ENCODE results near the gene IL3RA.
A peak's percentile ranks its signal among the peaks of the same experiment; 100 is the strongest.
"Not testable (repeated sequence)": the region's sequence is repeated elsewhere in the genome, so short reads cannot be mapped to it uniquely, and the experiment has no call there.

IL3RA gene

GRCh38 chrX:1327651-1328304 lies 8.8 kb upstream of the IL3RA start:
- Histone ChIP-seq H3K4me1 (ENCODE audit: insufficient read depth, poor library complexity, severe bottlenecking) (no peaks in the 10 kb centered on the region), H3K27me3 (ENCODE audit: insufficient read depth, poor library complexity, severe bottlenecking) (no peaks in the 10 kb centered on the region), H3K27ac (ENCODE audit: poor library complexity, severe bottlenecking) (no peak overlapping the region), H3K36me3 (ENCODE audit: low read depth) (no peaks in the 10 kb centered on the region), H3K4me3 (ENCODE audit: severe bottlenecking) (no peak overlapping the region), H3K9me3 (ENCODE audit: severe bottlenecking) (no peaks in the 10 kb centered on the region)
- no peak for ATAC-seq (ENCODE audit: low read depth)
- TF ChIP-seq CTCF (IDR thresholded peaks at IDR 0.05; ENCODE audit: poor library complexity, severe bottlenecking), result no peak
- DNase-seq (ENCODE audit: low spot score), result no peak

GRCh38 chrX:1330605-1331004 lies 6.0 kb upstream of the IL3RA start:
- no peak overlapping the region for H3K4me3 ChIP-seq (ENCODE audit: severe bottlenecking)
- H3K9me3 ChIP-seq (ENCODE audit: severe bottlenecking), result no peaks in the 10 kb centered on the region
- H3K27me3 ChIP-seq (ENCODE audit: insufficient read depth, poor library complexity, severe bottlenecking), result no peaks in the 10 kb centered on the region
- H3K27ac ChIP-seq (ENCODE audit: poor library complexity, severe bottlenecking), result no peak overlapping the region
- no peaks in the 10 kb centered on the region for H3K4me1 ChIP-seq (ENCODE audit: insufficient read depth, poor library complexity, severe bottlenecking)
- H3K36me3 ChIP-seq (ENCODE audit: low read depth), result no peaks in the 10 kb centered on the region
- TF ChIP-seq CTCF (IDR thresholded peaks at IDR 0.05; ENCODE audit: poor library complexity, severe bottlenecking), result no peak
- no peak for ATAC-seq (ENCODE audit: low read depth)
- DNase-seq (ENCODE audit: low spot score), result no peak

GRCh38 chrX:1332433-1332832 lies 4.2 kb upstream of the IL3RA start:
- H3K36me3 ChIP-seq (ENCODE audit: low read depth); ATAC-seq (ENCODE audit: low read depth); DNase-seq (ENCODE audit: low spot score); H3K27me3 ChIP-seq (ENCODE audit: insufficient read depth, poor library complexity, severe bottlenecking); H3K4me1 ChIP-seq (ENCODE audit: insufficient read depth, poor library complexity, severe bottlenecking); H3K4me3 ChIP-seq (ENCODE audit: severe bottlenecking); H3K9me3 ChIP-seq (ENCODE audit: severe bottlenecking); H3K27ac ChIP-seq (ENCODE audit: poor library complexity, severe bottlenecking): not testable (repeated sequence)

- Histone ChIP-seq H3K36me3 (ENCODE audit: low read depth) (no peaks in the 10 kb centered on the region), H3K4me1 (ENCODE audit: insufficient read depth, poor library complexity, severe bottlenecking) (no peaks in the 10 kb centered on the region), H3K27me3 (ENCODE audit: insufficient read depth, poor library complexity, severe bottlenecking) (no peaks in the 10 kb centered on the region), H3K27ac (ENCODE audit: poor library complexity, severe bottlenecking) (no peak overlapping the region), H3K9me3 (ENCODE audit: severe bottlenecking) (peaks cover 2% of the 10 kb centered on the region), H3K4me3 (ENCODE audit: severe bottlenecking) (no peak overlapping the region)
- TF ChIP-seq CTCF (IDR thresholded peaks at IDR 0.05; ENCODE audit: poor library complexity, severe bottlenecking), result no peak
- no peak for ATAC-seq (ENCODE audit: low read depth)
- DNase-seq (ENCODE audit: low spot score), result no peak
Measured at GRCh38 chrX:1334854-1335253, 1.7 kb upstream of the IL3RA start.

DNA sequence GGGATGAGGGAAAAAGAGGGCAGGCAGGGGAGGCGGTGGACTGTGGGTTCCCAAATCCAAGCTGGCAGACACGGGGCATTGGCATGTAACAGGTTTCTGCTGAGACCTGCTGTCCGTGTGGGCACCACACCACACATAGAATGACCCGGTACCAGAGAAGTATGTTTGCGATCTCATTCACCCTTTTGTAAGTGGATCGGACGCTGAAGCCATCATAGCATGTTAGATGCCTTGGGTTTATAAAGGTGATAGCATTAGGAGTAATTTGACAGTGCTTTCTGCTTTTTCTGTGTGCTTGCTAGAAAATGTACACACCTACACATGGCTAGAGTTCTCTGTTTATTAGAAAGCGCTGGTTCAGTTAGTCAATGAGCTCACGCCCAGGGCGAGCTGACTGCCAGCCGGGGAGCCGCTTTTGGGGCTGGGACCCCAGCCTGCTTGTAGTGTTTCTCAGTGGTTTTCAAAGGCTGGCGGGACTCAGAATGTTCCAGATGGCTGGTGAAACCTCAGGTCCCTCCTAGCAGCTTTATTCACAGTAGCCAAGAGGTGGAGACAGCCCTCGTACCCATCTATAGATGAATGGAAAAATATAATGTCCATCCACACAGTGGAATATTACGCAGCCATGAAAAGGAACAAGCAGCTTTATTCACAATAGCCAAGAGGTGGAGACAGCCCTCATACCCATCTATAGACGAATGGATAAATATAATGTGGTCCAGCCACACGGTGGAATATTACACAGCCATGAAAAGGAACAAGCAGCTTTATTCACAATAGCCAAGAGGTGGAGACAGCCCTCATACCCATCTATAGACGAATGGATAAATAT lies 579 bp downstream of the IL3RA start:
- Histone ChIP-seq H3K4me1 (ENCODE audit: insufficient read depth, poor library complexity, severe bottlenecking) (no peaks in the 10 kb centered on the region), H3K9me3 (ENCODE audit: severe bottlenecking) (peaks cover 12% of the 10 kb centered on the region), H3K4me3 (ENCODE audit: severe bottlenecking) (no peak overlapping the region), H3K27ac (ENCODE audit: poor library complexity, severe bottlenecking) (no peak overlapping the region), H3K27me3 (ENCODE audit: insufficient read depth, poor library complexity, severe bottlenecking) (no peaks in the 10 kb centered on the region), H3K36me3 (ENCODE audit: low read depth) (no peaks in the 10 kb centered on the region)
- ATAC-seq (ENCODE audit: low read depth) (peak; percentile 38; the same call in 2 of the 3 replicates), DNase-seq (ENCODE audit: low spot score) (no peak)
- TF ChIP-seq CTCF (IDR thresholded peaks at IDR 0.05; ENCODE audit: poor library complexity, severe bottlenecking), result no peak

All from RWPE2 (cell line).